Thyroid gland (tissue), 4 donors: ENCODE measurements around the gene SIPA1. TPM values are rescaled to one million over a fixed set of nuclear protein-coding genes. Genes with fewer than 3 reads are reported as not detected.
"Not testable (repeated sequence)": the region's sequence is repeated elsewhere in the genome, so short reads cannot be mapped to it uniquely, and the experiment has no call there.

ENCODE experiments used
- DNase-seq, 2 donors: peaks; one replicate each; pipeline ENCODE4 v3.0.0-alpha.2; 2019
- H3K27ac ChIP-seq, 3 donors: fragments of 200-600 bp; sonication (generic); 1 replicate in 2 of 3; 2 replicates in 1 of 3; pipeline ENCODE4 v1.5.1; 2016 to 2019; ENCODE audit warnings: mild to moderate bottlenecking in 1 of 3, moderate library complexity in 1 of 3
- H3K27me3 ChIP-seq: fragments of 200-600 bp; sonication (generic); one replicate; pipeline ENCODE4 v1.5.1; 2019
- H3K36me3 ChIP-seq, 2 donors: fragments of 200-600 bp; sonication (generic); one replicate each; pipeline ENCODE4 v1.5.1; 2016 to 2019
- H3K4me1 ChIP-seq, 2 donors: fragments of 200-600 bp; sonication (generic); one replicate each; pipeline ENCODE4 v1.5.1; 2017 to 2019
- H3K4me3 ChIP-seq, 3 donors: fragments of 200-600 bp; sonication (generic); replicated peaks in 1 of 3; 1 replicate in 2 of 3; 2 replicates in 1 of 3; pipeline ENCODE4 v1.5.1; 2016; ENCODE audit warnings: mild to moderate bottlenecking in 1 of 3
- H3K9me3 ChIP-seq: fragments of 200-600 bp; sonication (generic); one replicate; pipeline ENCODE4 v1.5.1; 2017
- CTCF ChIP-seq, 6 experiments: fragments of 200-600 bp in 3 of 6; fragments of 450-650 bp in 3 of 6; sonication (generic) in 3 of 6; IDR thresholded peaks; one replicate each; pipeline ENCODE4 v1.5.1; 2016 to 2019; ENCODE audit warnings: antibody characterized with exemption in 6 of 6, mild to moderate bottlenecking in 2 of 6, inconsistent platforms in 1 of 6, moderate library complexity in 1 of 6
- POLR2A ChIP-seq, 2 donors: fragments of 450-650 bp; IDR thresholded peaks; one replicate each; pipeline ENCODE4 v1.6.1; 2017; ENCODE audit warnings: antibody characterized with exemption in 2 of 2, mild to moderate bottlenecking in 2 of 2, moderate library complexity in 1 of 2
- WGBS, 2 donors: methylation state at CpG; one replicate each; pipeline ENCODE4 v1.1.5; 2017; 5-methylcytosine and 5-hydroxymethylcytosine counted together
- intact Hi-C: fragments of 100-400 bp; cut with DNase I; formaldehyde crosslinking; loops from one replicate; pipeline ENCODE4 v1.15.1; 2023
- total RNA-seq, 4 donors: library from RNA; depleted of rRNA; stranded (reverse); fragments of >200 nt; gene quantifications; one replicate each; pipeline ENCODE4 v1.2.3, GENCODE V29; 2016

The SIPA1 gene
- total RNA-seq, 4 donors from 2014 or later: 19.2 to 40.6 (median 32.7) TPM

- H3K27me3 ChIP-seq: no peaks in the 10 kb centered on the region
- H3K4me3 ChIP-seq: no peak overlapping the region
- TF ChIP-seq POLR2A (IDR thresholded peaks at IDR 0.05): no peak
- TF ChIP-seq CTCF (IDR thresholded peaks at IDR 0.05): no peak
- WGBS, 2 donors: 94 to 96% methylated on average over 2 of the region's 2 CpGs
- H3K4me1 ChIP-seq: no peaks in the 10 kb centered on the region
- H3K36me3 ChIP-seq: no peaks in the 10 kb centered on the region
- H3K9me3 ChIP-seq: no peaks in the 10 kb centered on the region
- intact Hi-C loops: no loop called here
- DNase-seq: no peak
- H3K27ac ChIP-seq: no peak overlapping the region
Observed at GRCh38 chr11:65672982-65673381, 35.1 kb downstream of the SIPA1 start.

GRCh38 chr11:65680192-65680743, 42.4 kb downstream of the SIPA1 start:
- Histone ChIP-seq H3K27ac (no peak overlapping the region), H3K9me3 (no peaks in the 10 kb centered on the region), H3K4me1 (no peaks in the 10 kb centered on the region), H3K36me3 (no peaks in the 10 kb centered on the region), H3K4me3 (no peak overlapping the region), H3K27me3 (no peaks in the 10 kb centered on the region)
- no peak for DNase-seq
- intact Hi-C loops: no loop called here
- no peak for TF ChIP-seq CTCF (IDR thresholded peaks at IDR 0.05)
- TF ChIP-seq POLR2A (IDR thresholded peaks at IDR 0.05): no peak
- WGBS, 2 donors: 84 to 89% methylated on average over 5 of the region's 5 CpGs

- H3K27ac ChIP-seq, H3K9me3 ChIP-seq, H3K27me3 ChIP-seq, DNase-seq, intact Hi-C loops, H3K4me3 ChIP-seq, H3K4me1 ChIP-seq, H3K36me3 ChIP-seq: not testable (repeated sequence)
- WGBS, 2 donors: 85 to 93% methylated on average over 6 of the region's 6 CpGs
Observed at GRCh38 chr11:65683480-65683879, 45.6 kb downstream of the SIPA1 start.

GRCh38 chr11:65685981-65686380, 48.1 kb downstream of the SIPA1 start:
- no peak for TF ChIP-seq POLR2A (IDR thresholded peaks at IDR 0.05)
- H3K27me3 ChIP-seq: no peaks in the 10 kb centered on the region
- no peaks in the 10 kb centered on the region for H3K36me3 ChIP-seq
- WGBS, 2 donors: 87% methylated on average over 8 of the region's 8 CpGs
- no peaks in the 10 kb centered on the region for H3K9me3 ChIP-seq
- DNase-seq: no peak
- H3K4me1 ChIP-seq: no peaks in the 10 kb centered on the region
- intact Hi-C loops: no loop called here
- H3K4me3 ChIP-seq: no peak overlapping the region
- H3K27ac ChIP-seq: no peak overlapping the region

GRCh38 chr11:65691847-65692246, 53.9 kb downstream of the SIPA1 start:
- intact Hi-C loops, H3K27ac ChIP-seq, H3K27me3 ChIP-seq, H3K4me3 ChIP-seq, DNase-seq, H3K9me3 ChIP-seq, H3K36me3 ChIP-seq: not testable (repeated sequence)
- H3K4me1 ChIP-seq: peaks cover 26 to 35% of the 10 kb centered on the region in 2 donors
- 92 to 93% methylated on average over 8 of the region's 8 CpGs for WGBS, 2 donors

GRCh38 chr11:65692367-65692766, 54.5 kb downstream of the SIPA1 start:
- no peak for TF ChIP-seq CTCF (IDR thresholded peaks at IDR 0.05)
- no peak for TF ChIP-seq POLR2A (IDR thresholded peaks at IDR 0.05)
- H3K36me3 ChIP-seq: no peaks in the 10 kb centered on the region
- no peak for DNase-seq
- no peak overlapping the region for H3K27ac ChIP-seq
- H3K4me3 ChIP-seq: no peak overlapping the region
- no peaks in the 10 kb centered on the region for H3K27me3 ChIP-seq
- intact Hi-C loops: no loop called here
- WGBS, 2 donors: 75 to 80% methylated on average over 11 of the region's 11 CpGs
- H3K4me1 ChIP-seq: peaks cover 26 to 35% of the 10 kb centered on the region in 2 donors
- H3K9me3 ChIP-seq: no peaks in the 10 kb centered on the region
